Thyroid gland (tissue), 4 donors: Measurements from ENCODE around the gene APBB1IP. TPM values are rescaled to one million over a fixed set of nuclear protein-coding genes. Genes with fewer than 3 reads are reported as not detected.
"Not testable (repeated sequence)": the region's sequence is repeated elsewhere in the genome, so short reads cannot be mapped to it uniquely, and the experiment has no call there.

Experiments used
- DNase-seq, 2 donors: peaks; one replicate each; pipeline ENCODE4 v3.0.0-alpha.2; 2019
- H3K27ac ChIP-seq, 3 donors: fragments of 200-600 bp; sonication (generic); 1 replicate in 2 of 3; 2 replicates in 1 of 3; pipeline ENCODE4 v1.5.1; 2016 to 2019; ENCODE audit warnings: mild to moderate bottlenecking in 1 of 3, moderate library complexity in 1 of 3
- H3K27me3 ChIP-seq: fragments of 200-600 bp; sonication (generic); one replicate; pipeline ENCODE4 v1.5.1; 2019
- H3K36me3 ChIP-seq, 2 donors: fragments of 200-600 bp; sonication (generic); one replicate each; pipeline ENCODE4 v1.5.1; 2016 to 2019
- H3K4me1 ChIP-seq, 2 donors: fragments of 200-600 bp; sonication (generic); one replicate each; pipeline ENCODE4 v1.5.1; 2017 to 2019
- H3K4me3 ChIP-seq, 3 donors: fragments of 200-600 bp; sonication (generic); replicated peaks in 1 of 3; 1 replicate in 2 of 3; 2 replicates in 1 of 3; pipeline ENCODE4 v1.5.1; 2016; ENCODE audit warnings: mild to moderate bottlenecking in 1 of 3
- H3K9me3 ChIP-seq: fragments of 200-600 bp; sonication (generic); one replicate; pipeline ENCODE4 v1.5.1; 2017
- POLR2A ChIP-seq, 2 donors: fragments of 450-650 bp; IDR thresholded peaks; one replicate each; pipeline ENCODE4 v1.6.1; 2017; ENCODE audit warnings: antibody characterized with exemption in 2 of 2, mild to moderate bottlenecking in 2 of 2, moderate library complexity in 1 of 2
- WGBS, 2 donors: methylation state at CpG; one replicate each; pipeline ENCODE4 v1.1.5; 2017; 5-methylcytosine and 5-hydroxymethylcytosine counted together
- intact Hi-C: fragments of 100-400 bp; cut with DNase I; formaldehyde crosslinking; loops from one replicate; pipeline ENCODE4 v1.15.1; 2023
- total RNA-seq, 4 donors: library from RNA; depleted of rRNA; stranded (reverse); fragments of >200 nt; gene quantifications; one replicate each; pipeline ENCODE4 v1.2.3, GENCODE V29; 2016
- TF ChIP-seq, protein P1 (sequence below), 6 experiments: fragments of 200-600 bp in 3 of 6; fragments of 450-650 bp in 3 of 6; sonication (generic) in 3 of 6; IDR thresholded peaks; one replicate each; pipeline ENCODE4 v1.5.1; 2016 to 2019; ENCODE audit warnings: antibody characterized with exemption in 6 of 6, mild to moderate bottlenecking in 2 of 6, inconsistent platforms in 1 of 6, moderate library complexity in 1 of 6

APBB1IP gene
- 1 to 10 TPM; 1.5 to 4.3 (median 2.2) TPM for total RNA-seq

- Histone ChIP-seq H3K27ac (peak within 1 kb of the TSS in 1 of 3 donors; percentile 43), H3K27me3 (no peaks in the 10 kb centered on the region), H3K4me3 (no peak within 1 kb of the TSS), H3K36me3 (no peaks in the 10 kb centered on the region), H3K9me3 (no peaks in the 10 kb centered on the region), H3K4me1 (no peaks in the 10 kb centered on the region)
- peak; percentile 23 to 41 for DNase-seq
- no peak for TF ChIP-seq POLR2A (IDR thresholded peaks at IDR 0.05)
- TF ChIP-seq, protein P1, sequence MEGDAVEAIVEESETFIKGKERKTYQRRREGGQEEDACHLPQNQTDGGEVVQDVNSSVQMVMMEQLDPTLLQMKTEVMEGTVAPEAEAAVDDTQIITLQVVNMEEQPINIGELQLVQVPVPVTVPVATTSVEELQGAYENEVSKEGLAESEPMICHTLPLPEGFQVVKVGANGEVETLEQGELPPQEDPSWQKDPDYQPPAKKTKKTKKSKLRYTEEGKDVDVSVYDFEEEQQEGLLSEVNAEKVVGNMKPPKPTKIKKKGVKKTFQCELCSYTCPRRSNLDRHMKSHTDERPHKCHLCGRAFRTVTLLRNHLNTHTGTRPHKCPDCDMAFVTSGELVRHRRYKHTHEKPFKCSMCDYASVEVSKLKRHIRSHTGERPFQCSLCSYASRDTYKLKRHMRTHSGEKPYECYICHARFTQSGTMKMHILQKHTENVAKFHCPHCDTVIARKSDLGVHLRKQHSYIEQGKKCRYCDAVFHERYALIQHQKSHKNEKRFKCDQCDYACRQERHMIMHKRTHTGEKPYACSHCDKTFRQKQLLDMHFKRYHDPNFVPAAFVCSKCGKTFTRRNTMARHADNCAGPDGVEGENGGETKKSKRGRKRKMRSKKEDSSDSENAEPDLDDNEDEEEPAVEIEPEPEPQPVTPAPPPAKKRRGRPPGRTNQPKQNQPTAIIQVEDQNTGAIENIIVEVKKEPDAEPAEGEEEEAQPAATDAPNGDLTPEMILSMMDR (IDR thresholded peaks at IDR 0.05), result no peak
- intact Hi-C loops, result no loop called here
- WGBS, 2 donors, result 16 to 23% methylated on average over 26 to 36 of the region's 36 CpGs
These were observed at the start of gene APBB1IP for GRCh38 chr10:26437637-26438461. TSS of gene APBB1IP (plus strand) at chr10:26438341. CDS start at chr10:26492327, 53,986 bp downstream.

DNA sequence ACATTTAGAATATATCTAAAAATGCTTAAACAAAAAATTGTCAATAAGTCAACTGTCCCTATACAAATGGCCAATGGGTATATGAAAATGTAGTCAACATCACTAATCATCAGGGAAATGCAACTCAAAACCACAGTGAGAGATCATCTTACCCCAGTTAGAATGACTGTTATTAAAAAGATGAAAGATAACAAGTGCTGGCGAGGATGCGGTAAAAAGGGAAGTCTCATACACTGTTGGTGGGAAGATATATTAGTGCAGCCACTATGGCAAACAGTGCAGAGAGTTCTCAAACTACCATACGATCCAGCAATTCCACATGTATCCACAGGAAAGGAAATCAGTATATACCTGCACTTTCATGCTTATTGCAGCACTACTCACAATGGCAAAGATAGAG is 48.6 kb upstream of the APBB1IP start:
- H3K4me3 ChIP-seq, result no peak overlapping the region
- intact Hi-C loops, result no loop called here
- 94 to 95% methylated on average over 3 of the region's 3 CpGs for WGBS, 2 donors
- no peaks in the 10 kb centered on the region for H3K36me3 ChIP-seq
- H3K27ac ChIP-seq, result no peak overlapping the region
- DNase-seq, result no peak
- H3K27me3 ChIP-seq, result no peaks in the 10 kb centered on the region
- no peaks in the 10 kb centered on the region for H3K9me3 ChIP-seq
- H3K4me1 ChIP-seq, result no peaks in the 10 kb centered on the region
- TF ChIP-seq, protein P1 (IDR thresholded peaks at IDR 0.05), result no peak
- TF ChIP-seq POLR2A (IDR thresholded peaks at IDR 0.05), result no peak

DNA sequence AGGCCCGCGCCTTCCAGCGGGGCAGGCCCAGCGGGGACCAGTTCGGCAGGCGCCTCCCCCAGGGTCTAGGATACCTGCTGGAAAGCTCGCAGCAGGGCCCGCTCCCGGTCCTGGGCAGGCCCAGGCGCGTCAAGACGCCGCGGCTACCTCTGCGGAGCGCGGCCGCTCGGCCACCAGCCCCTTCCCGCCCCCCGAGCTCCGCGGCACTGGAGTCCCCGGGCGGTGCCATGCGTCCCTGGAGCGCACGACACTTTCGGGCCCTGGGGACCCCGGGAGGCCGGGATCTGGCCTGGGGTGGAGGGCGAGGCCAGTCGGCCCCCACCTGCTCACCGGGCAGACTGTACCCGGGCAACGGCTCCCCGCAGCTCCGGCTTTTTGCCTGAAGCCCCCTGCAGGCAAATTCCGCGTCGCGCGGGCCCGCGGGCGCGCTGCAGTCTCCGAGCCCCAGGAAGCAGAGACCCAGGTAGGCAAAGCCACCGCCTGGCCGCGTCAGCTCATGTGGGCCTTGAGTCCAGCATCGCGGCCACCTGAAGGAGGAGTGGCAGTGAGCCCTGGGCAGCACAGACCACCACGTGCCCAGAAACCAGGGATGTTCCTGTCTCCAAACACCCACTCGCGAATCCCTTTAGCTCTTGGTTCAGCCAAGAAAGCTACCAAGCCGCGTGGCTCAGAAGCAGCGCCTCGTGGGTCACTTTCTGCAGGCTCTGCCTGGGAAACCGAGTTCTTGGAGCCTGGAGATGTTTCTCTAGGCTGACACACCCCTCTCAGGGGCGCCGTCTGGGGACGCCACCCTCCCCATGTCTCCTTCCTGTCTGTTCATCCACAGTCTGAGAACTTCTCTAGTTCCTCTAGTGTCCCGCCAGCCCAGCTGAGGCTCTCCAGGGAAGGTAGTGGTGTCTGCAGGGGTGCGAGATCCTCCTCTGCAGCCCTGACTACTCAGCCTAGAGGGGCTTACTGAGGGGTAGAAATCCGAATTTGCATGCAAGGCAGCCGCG is 46.1 kb upstream of the APBB1IP start:
- H3K4me3 ChIP-seq, result no peak overlapping the region
- no peaks in the 10 kb centered on the region for H3K9me3 ChIP-seq
- 23 to 34% methylated on average over 18 to 36 of the region's 69 CpGs for WGBS, 2 donors
- TF ChIP-seq, protein P1 (IDR thresholded peaks at IDR 0.05), result no peak
- TF ChIP-seq POLR2A (IDR thresholded peaks at IDR 0.05), result no peak
- H3K27ac ChIP-seq, result no peak overlapping the region
- H3K36me3 ChIP-seq, result no peaks in the 10 kb centered on the region
- no peak for DNase-seq
- H3K4me1 ChIP-seq, result no peaks in the 10 kb centered on the region
- intact Hi-C loops, result no loop called here
- no peaks in the 10 kb centered on the region for H3K27me3 ChIP-seq

DNA sequence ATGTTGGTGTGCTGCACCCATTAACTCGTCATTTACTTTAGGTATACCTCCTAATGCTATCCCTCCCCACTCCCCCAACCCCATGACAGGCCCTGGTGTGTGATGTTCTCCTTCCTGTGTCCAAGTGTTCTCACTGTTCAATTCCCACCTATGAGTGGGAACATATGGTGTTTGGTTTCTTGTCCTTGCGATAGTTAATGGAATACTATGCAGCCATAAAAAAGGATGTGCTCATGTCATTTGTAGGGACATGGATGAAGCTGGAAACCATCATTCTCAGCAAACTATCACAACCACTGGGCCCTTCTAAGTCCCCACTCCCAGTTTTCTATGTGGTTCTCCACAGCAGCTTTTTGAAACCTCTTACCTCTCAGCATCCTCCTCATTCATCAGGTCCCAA is 39.8 kb upstream of the APBB1IP start:
- H3K36me3 ChIP-seq, H3K9me3 ChIP-seq, H3K4me3 ChIP-seq, intact Hi-C loops, H3K27me3 ChIP-seq, H3K4me1 ChIP-seq, H3K27ac ChIP-seq, DNase-seq: not testable (repeated sequence)
- 96 to 98% methylated on average over 2 of the region's 2 CpGs for WGBS, 2 donors

DNA sequence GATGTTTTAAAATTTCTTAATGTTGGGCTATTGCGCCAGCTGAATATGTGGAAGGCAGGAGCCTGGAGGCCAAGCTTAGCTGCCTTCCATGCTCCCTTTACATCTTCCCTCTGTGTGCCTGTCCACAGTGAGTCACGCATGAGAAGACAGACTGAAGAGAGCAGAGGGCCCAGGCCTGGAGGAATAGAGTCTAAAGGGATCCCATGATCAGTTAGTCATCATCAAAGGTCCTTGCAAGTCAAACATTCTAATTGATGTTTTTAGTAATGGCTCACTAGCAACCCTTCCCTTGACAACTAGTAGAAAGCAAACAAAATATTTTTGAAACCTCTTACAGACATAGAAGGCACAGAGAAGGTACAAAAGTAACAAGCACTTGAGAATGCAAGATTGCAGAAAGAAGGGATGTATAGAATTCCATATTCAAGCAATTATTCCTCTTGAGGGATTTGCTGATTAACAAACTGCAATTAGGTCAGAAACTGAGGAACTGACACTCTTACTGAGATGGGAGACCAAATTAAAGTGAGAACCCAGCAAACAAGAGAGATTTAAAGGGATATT is 30.7 kb upstream of the APBB1IP start:
- Histone ChIP-seq H3K27ac (no peak overlapping the region), H3K27me3 (no peaks in the 10 kb centered on the region), H3K4me3 (no peak overlapping the region), H3K36me3 (no peaks in the 10 kb centered on the region), H3K4me1 (no peaks in the 10 kb centered on the region), H3K9me3 (no peaks in the 10 kb centered on the region)
- intact Hi-C loops, result no loop called here
- DNase-seq, result no peak
- no peak for TF ChIP-seq POLR2A (IDR thresholded peaks at IDR 0.05)
- TF ChIP-seq, protein P1 (IDR thresholded peaks at IDR 0.05), result no peak
- WGBS, 2 donors, result 77 to 78% methylated on average over 2 of the region's 2 CpGs
